Fibroblast of the aortic adventitia (primary cell): Measurements from ENCODE around the gene PPM1E. TPM values are rescaled to one million over a fixed set of nuclear protein-coding genes. Genes with fewer than 3 reads are reported as not detected.
"Not testable (repeated sequence)": the region's sequence is repeated elsewhere in the genome, so short reads cannot be mapped to it uniquely, and the experiment has no call there.

ENCODE experiments used
- DNase-seq: peaks from one replicate; pipeline ENCODE4 v3.0.0-alpha.2; 2010; ENCODE audit warnings: low read depth
- H3K4me3 ChIP-seq: 2 replicates; pipeline ENCODE4 v1.5.1; 2011; ENCODE audit warnings: low read depth, mild to moderate bottlenecking, control low read depth, low read length, moderate library complexity
- total RNA-seq: library from RNA; depleted of rRNA; stranded (reverse); fragments of >200 nt; gene quantifications from 2 replicates; pipeline ENCODE4 v1.2.3, GENCODE V29; 2012; ENCODE audit warnings: low replicate concordance
- TF ChIP-seq, protein P1 (sequence below): IDR thresholded peaks from 2 replicates; pipeline ENCODE4 v1.5.1; 2011; ENCODE audit warnings: mild to moderate bottlenecking, low read length, control low read depth, inconsistent platforms; ENCODE audit not compliant: insufficient read depth

PPM1E gene
- total RNA-seq, 1 donor = 0.45 TPM

- TF ChIP-seq, protein P1, sequence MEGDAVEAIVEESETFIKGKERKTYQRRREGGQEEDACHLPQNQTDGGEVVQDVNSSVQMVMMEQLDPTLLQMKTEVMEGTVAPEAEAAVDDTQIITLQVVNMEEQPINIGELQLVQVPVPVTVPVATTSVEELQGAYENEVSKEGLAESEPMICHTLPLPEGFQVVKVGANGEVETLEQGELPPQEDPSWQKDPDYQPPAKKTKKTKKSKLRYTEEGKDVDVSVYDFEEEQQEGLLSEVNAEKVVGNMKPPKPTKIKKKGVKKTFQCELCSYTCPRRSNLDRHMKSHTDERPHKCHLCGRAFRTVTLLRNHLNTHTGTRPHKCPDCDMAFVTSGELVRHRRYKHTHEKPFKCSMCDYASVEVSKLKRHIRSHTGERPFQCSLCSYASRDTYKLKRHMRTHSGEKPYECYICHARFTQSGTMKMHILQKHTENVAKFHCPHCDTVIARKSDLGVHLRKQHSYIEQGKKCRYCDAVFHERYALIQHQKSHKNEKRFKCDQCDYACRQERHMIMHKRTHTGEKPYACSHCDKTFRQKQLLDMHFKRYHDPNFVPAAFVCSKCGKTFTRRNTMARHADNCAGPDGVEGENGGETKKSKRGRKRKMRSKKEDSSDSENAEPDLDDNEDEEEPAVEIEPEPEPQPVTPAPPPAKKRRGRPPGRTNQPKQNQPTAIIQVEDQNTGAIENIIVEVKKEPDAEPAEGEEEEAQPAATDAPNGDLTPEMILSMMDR = no peak
Measured at GRCh38 chr17:58763263-58763662, 7.6 kb downstream of the PPM1E start.

GRCh38 chr17:58764373-58764772, 8.7 kb downstream of the PPM1E start:
- H3K4me3 ChIP-seq = no peak overlapping the region
- TF ChIP-seq, protein P1 = no peak
- no peak for DNase-seq

More at GRCh38 chr17:58763263-58763662, 7.6 kb downstream of the PPM1E start:
- no peak overlapping the region for H3K4me3 ChIP-seq
- no peak for DNase-seq

- not testable (repeated sequence) for H3K4me3 ChIP-seq, DNase-seq
Measured at GRCh38 chr17:58778482-58778881, 22.8 kb downstream of the PPM1E start.

DNA sequence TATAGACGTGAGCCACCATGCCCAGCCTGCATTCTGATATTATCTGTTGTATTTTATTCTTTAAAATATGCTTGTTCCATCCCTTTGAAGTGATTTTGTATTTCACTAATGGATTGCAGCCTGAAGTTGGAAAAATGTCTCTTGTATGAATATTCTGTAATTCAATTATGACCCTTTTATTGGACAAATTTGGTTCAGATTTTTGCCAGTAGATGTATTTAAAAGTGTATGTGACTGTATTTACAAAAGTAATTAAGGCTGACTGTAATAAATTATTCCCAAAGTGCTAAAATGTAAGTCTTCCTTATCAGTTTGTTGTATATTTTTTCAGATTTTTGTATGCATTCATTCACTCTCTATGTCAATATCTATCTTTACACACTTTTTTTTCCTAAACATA, 23.8 kb downstream of the PPM1E start:
- H3K4me3 ChIP-seq = no peak overlapping the region
- no peak for DNase-seq
- TF ChIP-seq, protein P1 = no peak

DNA sequence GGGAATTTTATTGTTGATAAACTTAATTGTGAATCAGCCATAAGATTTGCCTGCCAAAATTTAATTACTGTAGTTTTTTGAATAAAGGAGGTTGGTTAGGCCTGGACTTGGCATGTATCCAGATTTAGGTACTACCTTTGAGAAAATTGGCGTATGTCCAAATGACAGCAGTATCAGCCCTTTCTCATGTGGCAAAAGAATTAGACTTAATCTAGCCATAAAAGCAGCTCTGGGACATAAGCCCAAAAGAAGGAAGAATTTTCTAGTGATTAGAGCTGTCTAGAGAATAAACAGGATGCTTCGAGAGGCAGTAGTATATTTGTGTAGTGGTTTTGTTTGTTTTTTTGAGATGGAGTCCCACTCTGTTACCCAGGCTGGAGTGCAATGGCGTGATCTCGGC, 27.7 kb downstream of the PPM1E start:
- TF ChIP-seq, protein P1 = no peak
- H3K4me3 ChIP-seq = no peak overlapping the region
- DNase-seq = peak; percentile 14

GRCh38 chr17:58785097-58785496, 29.4 kb downstream of the PPM1E start:
- DNase-seq = no peak
- no peak overlapping the region for H3K4me3 ChIP-seq
- TF ChIP-seq, protein P1 = no peak

- TF ChIP-seq, protein P1 = no peak
- DNase-seq = peak; percentile 98
- H3K4me3 ChIP-seq = no peak overlapping the region
Measured at GRCh38 chr17:58786586-58787295, 31.1 kb downstream of the PPM1E start.
